Activated CD4-positive, alpha-beta T cell treated with anti-CD3 and anti-CD28 coated beads, Interleukin-2, amount 10 ng/mL, durations not matched to agents 7 days and 5 days (primary cell): Measurements from ENCODE around the gene LMBRD1. TPM values are rescaled to one million over a fixed set of nuclear protein-coding genes. Genes with fewer than 3 reads are reported as not detected.

Experiments used
- CTCF ChIA-PET: fragments of 350-600 bp; sonication (Branson Sonifier 250); formaldehyde crosslinking; loops from one replicate; lab custom pipeline; 2021; ENCODE audit warnings: antibody characterized with exemption; lab: Charles Lee
- POLR2A ChIA-PET: fragments of 350-600 bp; sonication (Branson Sonifier 250); formaldehyde crosslinking; loops from one replicate; lab custom pipeline; 2021; ENCODE audit warnings: antibody characterized with exemption; lab: Charles Lee
- DNase-seq: peaks from one replicate; pipeline ENCODE4 v3.0.0-alpha.2; 2020
- H3K27ac Mint-ChIP-seq: one replicate; pipeline ENCODE4 v1.8.0; 2021; ENCODE audit warnings: mild to moderate bottlenecking, moderate library complexity, mixed read lengths
- H3K27me3 Mint-ChIP-seq: one replicate; pipeline ENCODE4 v1.8.0; 2021; ENCODE audit warnings: mixed read lengths
- H3K36me3 Mint-ChIP-seq: one replicate; pipeline ENCODE4 v1.8.0; 2021; ENCODE audit warnings: low read depth, mixed read lengths
- H3K4me1 Mint-ChIP-seq: one replicate; pipeline ENCODE4 v1.8.0; 2021; ENCODE audit warnings: mixed read lengths
- H3K4me3 Mint-ChIP-seq: one replicate; pipeline ENCODE4 v1.8.0; 2021; ENCODE audit warnings: mild to moderate bottlenecking, moderate library complexity, mixed read lengths
- H3K9me3 Mint-ChIP-seq: one replicate; pipeline ENCODE4 v1.8.0; 2021; ENCODE audit warnings: mixed read lengths
- total RNA-seq, 2 experiments: library from RNA; stranded (reverse); gene quantifications; one replicate each; pipeline ENCODE4 v1.2.3, GENCODE V29; 2021

LMBRD1 gene
- total RNA-seq, 2 experiments from 2014 or later, result 23.5 to 30.5 TPM

- POLR2A ChIA-PET, result no interaction called here
- no peak overlapping the region for H3K4me3 Mint-ChIP-seq
- CTCF ChIA-PET, result no interaction called here
These were observed 146.1 kb downstream of the LMBRD1 start for GRCh38 chr6:69650703-69651102.

GRCh38 chr6:69647726-69648125 lies 149.1 kb downstream of the LMBRD1 start:
- no peak overlapping the region for H3K4me3 Mint-ChIP-seq
- peaks cover 9% of the 10 kb centered on the region for H3K27me3 Mint-ChIP-seq
- DNase-seq, result no peak
- H3K27ac Mint-ChIP-seq, result no peak overlapping the region
- H3K4me1 Mint-ChIP-seq, result no peaks in the 10 kb centered on the region
- ChIA-PET CTCF (no interaction called here), POLR2A (no interaction called here)
- H3K36me3 Mint-ChIP-seq, result no peaks in the 10 kb centered on the region
- no peaks in the 10 kb centered on the region for H3K9me3 Mint-ChIP-seq

More at GRCh38 chr6:69650703-69651102, 146.1 kb downstream of the LMBRD1 start:
- H3K9me3 Mint-ChIP-seq, result no peaks in the 10 kb centered on the region
- peaks cover 5% of the 10 kb centered on the region for H3K27me3 Mint-ChIP-seq
- no peak overlapping the region for H3K27ac Mint-ChIP-seq
- no peaks in the 10 kb centered on the region for H3K36me3 Mint-ChIP-seq
- no peaks in the 10 kb centered on the region for H3K4me1 Mint-ChIP-seq
- DNase-seq, result no peak

- Mint-ChIP-seq H3K9me3 (no peaks in the 10 kb centered on the region), H3K36me3 (no peaks in the 10 kb centered on the region), H3K27me3 (peaks cover 16% of the 10 kb centered on the region), H3K4me3 (no peak overlapping the region), H3K4me1 (no peaks in the 10 kb centered on the region), H3K27ac (no peak overlapping the region)
- DNase-seq, result no peak
- POLR2A ChIA-PET, result no interaction called here
- CTCF ChIA-PET, result no interaction called here
These were observed 153.1 kb downstream of the LMBRD1 start for GRCh38 chr6:69643688-69644087.

- no peaks in the 10 kb centered on the region for H3K9me3 Mint-ChIP-seq
- CTCF ChIA-PET, result no interaction called here
- POLR2A ChIA-PET, result no interaction called here
- H3K27me3 Mint-ChIP-seq, result peaks cover 19% of the 10 kb centered on the region
- no peaks in the 10 kb centered on the region for H3K36me3 Mint-ChIP-seq
- no peak overlapping the region for H3K27ac Mint-ChIP-seq
- H3K4me1 Mint-ChIP-seq, result peaks cover 20% of the 10 kb centered on the region
- H3K4me3 Mint-ChIP-seq, result no peak overlapping the region
- DNase-seq, result no peak
These were observed 163.9 kb downstream of the LMBRD1 start for GRCh38 chr6:69632932-69633331.

- Mint-ChIP-seq H3K27me3 (peaks cover 19% of the 10 kb centered on the region), H3K4me3 (no peak overlapping the region), H3K36me3 (no peaks in the 10 kb centered on the region), H3K27ac (no peak overlapping the region), H3K4me1 (peaks cover 20% of the 10 kb centered on the region), H3K9me3 (peaks cover 3% of the 10 kb centered on the region)
- CTCF ChIA-PET, result no interaction called here
- peak; percentile 36 for DNase-seq
- POLR2A ChIA-PET, result no interaction called here
These were observed 165.1 kb downstream of the LMBRD1 start for GRCh38 chr6:69631552-69632346.

GRCh38 chr6:69630767-69631166 lies 166.0 kb downstream of the LMBRD1 start:
- no peak overlapping the region for H3K27ac Mint-ChIP-seq
- ChIA-PET CTCF (no interaction called here), POLR2A (no interaction called here)
- H3K36me3 Mint-ChIP-seq, result no peaks in the 10 kb centered on the region
- no peak overlapping the region for H3K4me3 Mint-ChIP-seq
- no peak for DNase-seq
- H3K4me1 Mint-ChIP-seq, result peaks cover 20% of the 10 kb centered on the region
- peaks cover 19% of the 10 kb centered on the region for H3K27me3 Mint-ChIP-seq
- peaks cover 3% of the 10 kb centered on the region for H3K9me3 Mint-ChIP-seq

GRCh38 chr6:69627625-69628024 lies 169.2 kb downstream of the LMBRD1 start:
- DNase-seq, result no peak
- ChIA-PET CTCF (no interaction called here), POLR2A (no interaction called here)
- Mint-ChIP-seq H3K4me3 (no peak overlapping the region), H3K27me3 (peaks cover 22% of the 10 kb centered on the region), H3K27ac (no peak overlapping the region), H3K4me1 (peaks cover 18% of the 10 kb centered on the region), H3K36me3 (no peaks in the 10 kb centered on the region), H3K9me3 (peaks cover 3% of the 10 kb centered on the region)

- peaks cover 21% of the 10 kb centered on the region for H3K27me3 Mint-ChIP-seq
- no peak overlapping the region for H3K4me3 Mint-ChIP-seq
- ChIA-PET POLR2A (no interaction called here), CTCF (no interaction called here)
- H3K36me3 Mint-ChIP-seq, result no peaks in the 10 kb centered on the region
- H3K9me3 Mint-ChIP-seq, result peaks cover 3% of the 10 kb centered on the region
- no peak for DNase-seq
- no peaks in the 10 kb centered on the region for H3K4me1 Mint-ChIP-seq
- H3K27ac Mint-ChIP-seq, result no peak overlapping the region
These were observed 171.9 kb downstream of the LMBRD1 start for GRCh38 chr6:69624944-69625343.

Other genes starting within 250 kb of the LMBRD1 start
- gene COL19A1, start 69.5 kb upstream of the LMBRD1 start, total RNA-seq, result not detected